GM18517 (cell line): ENCODE data around the gene TEDC1.

Experiments used
- ATAC-seq: cut with Tn5 transposase; IDR thresholded peaks from one replicate; pipeline ENCODE4 v1.9.1; 2021; ENCODE audit warnings: mild to moderate bottlenecking, moderate library complexity; ENCODE audit not compliant: unreplicated experiment

The TEDC1 gene, protein sequence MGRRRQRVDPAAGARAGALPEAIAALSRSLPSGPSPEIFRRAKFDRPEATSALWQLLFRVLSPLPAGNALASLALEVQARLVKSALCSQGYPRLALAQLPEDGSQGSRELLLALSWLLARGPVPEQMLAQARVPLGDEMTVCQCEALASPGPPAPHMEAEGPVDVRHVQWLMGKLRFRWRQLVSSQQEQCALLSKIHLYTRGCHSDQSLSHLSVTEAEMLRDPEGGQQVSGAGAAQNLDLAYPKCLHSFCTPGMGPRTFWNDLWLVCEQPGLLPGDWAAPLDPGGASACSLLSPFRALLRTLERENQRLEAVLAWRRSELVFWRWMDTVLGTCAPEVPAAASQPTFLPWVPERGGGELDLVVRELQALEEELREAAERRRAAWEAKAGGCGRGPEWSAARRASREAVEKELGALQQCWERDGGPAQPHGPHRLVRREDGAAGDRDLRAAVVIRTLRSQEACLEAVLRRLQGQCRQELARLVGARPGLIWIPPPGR

DNA sequence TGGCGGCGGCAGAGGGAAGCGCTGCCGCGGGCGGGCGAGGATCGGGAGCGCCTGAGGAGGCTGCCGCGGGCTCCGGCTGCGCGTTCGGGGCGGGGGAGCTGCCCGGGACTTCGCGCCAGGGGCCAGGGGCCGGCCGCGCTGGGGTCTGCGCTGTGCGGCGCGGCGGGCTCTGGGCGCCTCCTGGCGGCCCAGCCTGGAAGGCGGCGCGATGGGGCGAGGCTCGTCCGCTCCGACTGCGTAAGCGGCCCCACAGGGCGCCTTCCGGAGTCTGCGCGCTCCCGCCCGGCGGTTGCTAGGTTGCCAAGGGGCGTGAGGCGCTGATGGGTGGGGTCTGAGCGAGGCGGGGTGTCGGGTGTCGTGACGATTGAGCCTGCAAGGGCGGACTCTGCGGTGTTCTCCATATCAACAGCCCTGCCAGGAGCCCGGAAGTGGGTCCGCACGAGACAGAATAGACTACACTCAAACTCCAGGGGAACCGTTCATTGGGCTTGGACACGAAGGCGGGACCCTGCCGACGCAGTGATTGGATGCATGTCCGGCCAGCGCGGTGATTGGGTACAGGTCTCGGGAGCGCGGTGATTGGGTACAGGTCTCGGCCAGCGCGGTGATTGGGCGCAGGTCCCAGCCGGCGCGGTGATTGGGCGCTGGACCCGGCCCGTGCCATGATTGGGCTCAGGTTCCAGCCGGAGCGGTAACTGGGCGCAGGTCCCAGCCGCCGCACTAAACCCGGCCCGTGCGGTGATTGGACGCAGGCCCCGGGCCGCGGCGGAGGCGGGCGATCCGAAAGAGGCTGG is at the start of gene TEDC1:
TSS of gene TEDC1 (plus strand) at position 675 of the 794 bp plus-strand sequence. CDS start 130 bp downstream, outside the sequence.
- ATAC-seq: peak; percentile 77

DNA sequence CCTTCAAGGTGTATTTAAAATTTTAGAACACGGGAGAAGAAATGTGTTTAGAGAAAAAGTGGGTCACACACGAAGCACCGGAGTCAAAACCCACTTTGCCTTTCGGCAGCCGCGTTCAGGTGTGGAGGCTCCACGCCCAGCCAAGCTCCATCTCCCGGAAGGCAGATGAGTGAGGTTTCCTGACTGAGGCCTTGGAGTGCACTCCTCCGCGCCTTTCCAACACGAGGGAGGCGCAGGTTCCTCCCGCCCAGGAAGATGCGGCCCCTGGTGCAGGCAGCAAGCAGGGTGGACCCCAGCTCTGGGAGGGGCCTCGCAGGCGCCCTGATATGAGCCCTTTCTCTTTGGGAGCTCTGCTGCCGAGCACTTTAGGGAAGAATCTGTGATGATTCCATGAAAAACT is 48.9 kb upstream of the TEDC1 start:
- no peak for ATAC-seq

DNA sequence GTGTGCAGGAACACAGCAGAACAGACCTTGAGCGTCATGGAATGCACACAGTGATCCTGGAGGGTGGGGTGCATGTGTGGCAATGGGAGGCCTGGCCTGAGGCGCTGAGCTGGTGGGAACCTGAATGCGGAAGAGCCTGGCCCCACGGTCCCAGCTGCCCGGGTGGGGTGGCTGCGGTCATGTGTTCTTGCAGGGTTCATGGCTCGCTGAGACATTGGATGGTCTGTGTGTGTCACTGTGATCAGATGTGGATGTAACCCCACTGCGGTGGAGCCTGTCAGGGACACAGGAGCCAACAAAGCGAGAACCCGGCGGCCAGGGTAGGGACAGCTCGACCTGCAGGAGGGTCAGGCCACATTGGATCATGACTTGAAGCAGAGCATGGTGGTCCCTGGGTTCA is 48.2 kb upstream of the TEDC1 start:
- no peak for ATAC-seq

DNA sequence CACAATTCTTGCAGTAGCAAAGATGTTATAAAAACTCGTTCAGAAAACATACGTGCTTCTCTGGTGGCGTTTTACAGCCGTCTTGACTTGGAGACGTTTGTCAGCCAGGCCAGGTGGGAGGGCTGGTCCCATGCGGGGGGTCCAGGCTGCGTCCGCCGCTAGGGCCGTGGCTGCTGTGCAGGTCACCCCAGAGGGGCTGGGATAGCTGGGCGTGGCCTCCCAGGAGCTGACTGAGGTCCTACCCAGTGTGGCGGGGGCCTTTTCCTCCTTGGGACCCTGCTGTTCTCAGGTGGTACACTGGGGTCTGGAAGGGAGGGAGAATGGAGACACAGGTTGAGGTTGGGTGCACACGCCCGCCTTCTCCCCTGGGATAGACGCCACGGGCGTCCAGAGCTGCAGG is 46.2 kb upstream of the TEDC1 start:
- no peak for ATAC-seq

DNA sequence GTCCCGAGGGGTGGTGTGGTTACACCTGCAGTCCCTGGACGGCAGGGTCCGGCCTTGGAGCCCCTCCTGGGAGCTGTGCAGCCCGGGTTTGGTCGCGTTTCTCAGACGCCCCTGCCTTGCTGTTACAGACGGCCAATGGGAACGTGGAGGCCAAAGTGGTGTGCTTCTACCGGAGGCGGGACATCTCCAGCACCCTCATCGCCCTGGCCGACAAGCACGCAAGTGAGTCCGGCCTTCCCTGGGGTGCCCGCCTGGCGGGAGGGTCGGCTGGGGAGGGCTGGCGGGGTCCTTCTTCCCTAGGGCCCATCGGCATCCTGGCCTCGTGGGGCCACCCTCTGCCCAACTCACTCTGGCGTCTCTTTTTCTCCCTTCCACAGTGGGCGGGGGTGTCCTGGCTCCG is 45.8 kb upstream of the TEDC1 start:
- ATAC-seq: no peak

DNA sequence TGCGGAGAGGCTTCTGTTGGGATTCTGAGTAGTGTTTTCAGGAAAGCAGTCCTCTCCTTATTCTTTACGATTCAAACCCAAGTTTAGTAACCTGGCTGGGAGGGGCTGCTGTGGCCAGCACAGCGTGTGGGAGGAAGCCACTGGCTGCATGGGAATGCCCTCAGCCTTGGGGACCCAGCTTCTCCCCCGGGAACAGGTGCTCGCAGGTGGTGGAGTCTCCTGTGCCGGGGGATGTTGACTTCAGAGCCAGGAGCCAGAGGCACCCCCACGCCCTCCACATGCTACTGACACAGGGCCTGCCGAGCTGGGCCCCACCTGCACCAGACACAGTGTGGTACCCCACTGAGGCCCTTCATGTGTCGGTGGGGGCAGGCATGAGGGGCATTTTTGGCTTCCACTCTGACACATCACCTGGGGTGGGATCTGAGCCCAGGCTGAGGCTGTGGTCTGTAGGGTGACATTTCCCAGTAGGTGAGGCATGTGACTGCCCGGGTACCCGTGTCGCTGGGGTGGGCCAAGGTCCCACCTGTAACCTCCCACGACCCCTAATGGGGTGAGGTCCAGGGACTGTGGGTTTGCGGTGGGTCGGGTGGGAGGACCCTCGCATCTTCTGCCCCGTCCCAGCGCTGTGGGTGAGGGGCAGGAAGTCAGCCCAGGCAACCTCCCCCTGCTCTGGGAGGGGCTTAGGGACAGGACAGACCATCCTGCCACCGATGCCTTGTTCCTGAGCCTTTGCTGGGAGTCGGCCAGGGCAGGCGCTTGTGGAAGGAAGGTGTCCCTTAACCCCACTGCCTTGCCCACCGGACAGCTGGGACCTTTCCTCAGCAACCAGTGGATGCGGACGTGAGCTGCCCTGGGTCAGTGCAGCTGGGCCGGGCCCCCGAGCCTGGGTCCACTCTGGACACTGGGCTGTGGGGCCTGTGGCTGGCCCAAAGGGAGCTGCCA is 44.9 kb upstream of the TEDC1 start:
- no peak for ATAC-seq

DNA sequence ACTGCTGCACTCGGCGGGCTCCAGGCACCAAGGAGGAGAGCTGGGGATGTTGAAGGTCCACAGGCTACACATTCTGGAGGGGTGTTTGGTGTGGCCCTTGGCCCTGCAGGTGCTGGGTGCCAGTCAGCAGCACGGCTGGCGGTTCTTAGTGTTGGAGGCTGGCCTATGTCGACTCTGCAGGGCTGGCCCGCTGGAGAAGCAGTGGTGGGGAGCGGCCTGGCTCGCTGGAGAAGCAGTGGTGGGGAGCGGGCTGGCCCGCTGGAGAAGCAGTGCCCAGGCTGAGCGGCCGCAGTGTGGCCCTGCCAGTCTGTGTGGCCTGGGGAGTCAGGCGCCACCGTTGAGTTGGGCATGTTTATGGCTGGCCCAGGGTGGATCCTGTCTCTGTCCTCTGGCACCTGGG is 44.1 kb upstream of the TEDC1 start:
- no peak for ATAC-seq

DNA sequence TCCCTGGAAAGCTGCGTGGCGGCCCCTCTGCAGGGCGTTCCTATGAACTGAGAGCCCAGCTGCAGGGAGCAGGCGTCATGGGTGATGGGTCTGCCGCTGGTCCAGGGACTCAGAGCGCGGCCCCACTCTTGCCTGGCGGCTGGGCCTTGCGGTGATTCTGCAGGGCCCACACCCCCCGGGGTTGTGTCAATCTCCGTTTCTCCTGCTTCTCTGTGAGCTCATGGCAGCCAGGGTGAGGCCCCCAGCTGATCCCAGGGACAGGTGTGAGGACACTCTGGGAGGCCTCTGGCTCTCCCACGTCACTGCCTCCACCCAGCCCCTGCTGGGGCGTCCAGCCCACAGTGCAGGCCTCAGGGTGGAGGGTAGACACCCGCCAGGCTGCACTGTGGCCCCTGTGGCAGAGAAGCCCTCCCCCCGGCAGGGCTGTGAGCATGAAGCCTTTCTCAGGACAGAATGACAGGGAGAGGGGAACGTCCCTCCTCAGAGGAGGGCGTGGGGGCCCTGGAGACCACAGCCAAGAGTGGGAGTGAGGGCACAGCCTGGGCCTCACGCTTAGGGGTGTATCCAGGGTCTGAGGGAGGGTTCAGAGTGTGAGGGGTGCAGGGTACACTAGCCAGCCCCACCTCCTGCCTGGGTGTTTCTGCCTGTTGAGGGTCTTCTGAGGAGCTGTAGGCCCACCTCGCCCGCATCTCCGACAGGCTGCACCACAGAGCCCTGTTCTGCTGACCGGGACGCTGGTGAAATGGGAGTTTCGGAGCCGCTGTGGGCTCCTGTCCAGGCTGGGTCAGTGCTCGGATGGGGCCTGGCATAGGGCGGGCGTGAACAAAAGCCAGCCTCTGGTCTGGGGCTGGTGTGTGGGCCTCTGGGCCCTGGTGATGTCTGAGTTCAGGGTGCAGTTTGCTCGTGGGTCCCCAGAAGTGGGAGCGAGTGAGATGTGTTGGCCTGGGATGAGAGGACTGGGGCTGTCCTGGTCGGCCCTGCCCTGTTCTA is 43.1 kb upstream of the TEDC1 start:
- no peak for ATAC-seq

DNA sequence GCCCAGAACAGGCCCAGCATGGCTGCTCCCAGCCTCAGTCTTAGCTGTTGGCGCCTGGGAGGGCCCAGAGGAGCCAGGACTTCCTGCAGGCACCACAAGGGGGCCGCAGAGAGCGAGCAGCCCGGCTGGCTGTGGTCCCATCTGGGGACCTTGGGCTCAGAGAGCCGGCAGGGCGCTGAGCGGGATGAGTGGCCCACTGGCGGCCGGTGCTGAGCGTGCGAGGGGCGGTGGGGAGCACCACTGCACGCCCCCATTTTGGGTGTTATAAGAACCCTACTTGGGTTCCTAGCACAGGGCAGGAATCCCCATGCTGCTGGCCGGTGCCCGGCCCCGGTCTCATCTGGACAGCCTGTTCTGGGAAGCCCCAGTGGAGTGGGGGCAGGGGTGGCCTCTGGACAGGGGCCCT is 42.3 kb upstream of the TEDC1 start:
- ATAC-seq: no peak

DNA sequence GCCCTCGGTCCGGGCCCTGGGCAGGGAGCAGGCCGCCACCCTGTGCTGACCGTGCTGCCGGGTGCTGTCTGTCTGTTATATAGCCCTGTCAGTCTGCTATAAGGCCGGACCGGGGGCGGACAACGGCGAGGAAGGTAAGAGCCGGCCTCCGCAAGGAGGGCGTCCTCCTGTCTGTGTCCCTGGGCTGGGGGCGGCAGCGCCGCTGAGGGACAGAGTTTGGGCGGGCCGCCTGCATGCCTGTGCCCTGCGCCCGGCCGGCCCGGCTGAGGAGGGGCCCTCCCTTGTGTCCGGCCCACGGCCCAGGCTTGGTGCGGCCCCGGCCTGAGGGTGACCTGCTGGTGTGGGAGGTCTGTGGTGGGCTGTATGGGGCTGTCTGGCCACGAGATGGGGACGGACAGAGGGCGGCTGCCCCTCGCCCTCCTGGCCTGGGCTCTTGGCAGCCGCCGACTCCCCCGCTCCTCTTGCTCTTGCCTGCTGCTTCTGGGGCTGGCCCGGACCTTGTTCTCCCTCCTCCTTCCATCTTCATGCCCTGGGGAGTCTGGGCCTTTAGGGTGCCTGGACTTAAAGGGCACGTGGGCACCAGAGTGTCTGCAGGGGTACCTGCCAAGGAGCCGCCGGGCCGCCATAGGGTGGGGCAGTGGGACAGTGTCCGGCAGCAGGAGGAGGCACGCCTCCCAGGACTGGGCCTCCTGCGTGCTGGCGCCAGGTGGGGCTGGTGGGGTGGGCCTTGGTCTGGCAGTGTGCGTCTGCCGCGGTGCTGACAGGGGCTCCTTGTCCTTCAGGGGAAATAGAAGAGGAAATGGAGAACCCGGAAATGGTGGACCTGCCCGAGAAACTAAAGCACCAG is 41.5 kb upstream of the TEDC1 start:
- no peak for ATAC-seq

DNA sequence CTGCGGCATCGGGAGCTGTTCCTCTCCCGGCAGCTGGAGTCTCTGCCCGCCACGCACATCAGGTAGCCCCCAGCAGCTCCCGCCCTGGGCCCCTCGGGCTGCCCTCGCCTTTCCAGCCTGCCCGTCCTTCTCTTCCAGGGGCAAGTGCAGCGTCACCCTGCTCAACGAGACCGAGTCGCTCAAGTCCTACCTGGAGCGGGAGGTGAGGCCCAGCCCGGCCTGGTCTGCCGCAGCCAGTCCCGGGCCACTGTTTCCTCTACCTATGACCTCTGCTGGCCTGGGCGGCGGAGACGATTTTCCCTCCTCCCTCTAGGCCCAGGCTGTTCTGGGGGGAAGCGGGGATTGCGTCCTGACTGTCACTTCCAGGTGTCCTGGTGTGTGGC is 40.9 kb upstream of the TEDC1 start:
- no peak for ATAC-seq

DNA sequence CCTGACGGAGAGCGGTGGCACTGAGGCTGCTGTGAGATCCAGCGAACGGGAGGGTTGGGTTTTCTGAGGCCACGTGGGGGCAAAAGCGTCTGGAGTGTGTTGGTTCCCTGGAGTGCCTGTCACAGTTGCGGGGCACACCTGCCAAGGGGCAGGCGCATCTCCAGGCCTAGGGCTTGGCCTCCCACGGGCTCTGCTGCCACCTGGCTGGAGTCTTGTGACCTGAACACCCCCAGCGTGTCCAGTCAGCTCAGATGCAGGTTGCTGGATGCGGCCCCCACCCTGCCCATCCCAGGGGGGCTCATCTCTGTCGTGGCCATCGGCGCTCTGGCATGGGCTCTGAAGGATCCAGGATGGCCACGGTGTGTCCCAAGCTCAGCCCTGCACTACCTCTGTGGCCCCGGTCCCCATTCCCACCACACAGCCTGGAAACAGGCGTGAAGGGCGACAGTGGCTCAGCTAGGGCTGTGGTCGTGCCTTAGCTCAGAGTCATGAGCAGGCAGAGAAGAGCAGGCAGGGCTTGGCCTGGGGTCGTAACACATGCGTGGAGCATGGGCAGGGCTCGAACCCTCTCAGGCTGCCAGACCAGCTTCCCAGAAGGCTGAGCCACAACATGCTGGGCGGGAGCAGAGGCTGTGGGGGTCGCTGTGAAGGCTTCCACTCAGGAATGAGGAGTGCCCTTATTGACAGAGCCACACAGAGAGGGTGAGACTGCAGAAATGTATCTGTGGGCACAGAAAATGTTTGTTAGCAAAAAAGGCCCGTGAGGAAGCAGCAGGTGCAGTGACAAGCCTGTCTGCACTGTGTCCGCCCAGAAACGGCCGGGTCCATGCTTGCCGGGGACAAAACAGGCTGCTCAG is 40.0 kb upstream of the TEDC1 start:
- ATAC-seq: no peak

DNA sequence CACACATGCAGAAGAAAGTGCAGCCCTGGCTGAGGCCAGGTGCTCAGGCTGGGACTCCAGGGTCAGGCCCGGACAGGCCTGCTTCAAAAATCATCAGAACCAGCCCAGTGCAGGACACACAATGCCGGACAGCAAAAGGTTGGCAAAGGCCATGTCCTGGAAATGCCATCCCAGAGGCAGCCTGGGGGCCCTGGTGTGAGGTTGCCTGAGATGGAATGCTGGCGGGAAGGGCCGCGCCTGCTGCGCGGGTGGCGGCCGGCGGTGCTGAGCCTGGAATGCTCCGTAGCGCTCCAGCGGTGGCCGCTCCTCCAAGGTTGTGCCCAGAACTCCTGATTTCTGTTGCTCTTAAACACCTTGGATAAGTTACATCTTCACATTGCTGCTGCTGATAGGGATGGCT is 38.1 kb upstream of the TEDC1 start:
- ATAC-seq: no peak

DNA sequence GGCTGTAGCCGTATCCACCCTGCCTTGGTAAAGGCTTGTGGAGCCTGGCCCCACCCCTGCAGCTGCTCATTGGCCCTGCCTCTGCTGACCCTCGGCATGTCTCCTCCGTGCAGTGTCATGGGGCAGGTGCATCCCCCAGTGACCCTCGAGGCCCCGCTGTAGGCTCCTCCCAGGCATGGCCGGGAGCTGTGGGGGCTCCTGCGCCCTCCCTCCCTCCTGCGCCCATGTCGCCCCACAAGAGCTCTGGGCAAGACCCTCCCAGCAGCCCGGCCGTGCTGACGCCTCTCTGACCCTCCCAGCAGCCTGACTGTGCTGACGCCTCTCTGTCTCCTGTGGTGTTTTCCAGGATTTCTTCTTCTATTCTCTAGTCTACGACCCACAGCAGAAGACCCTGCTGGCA is 37.2 kb upstream of the TEDC1 start:
- ATAC-seq: no peak

DNA sequence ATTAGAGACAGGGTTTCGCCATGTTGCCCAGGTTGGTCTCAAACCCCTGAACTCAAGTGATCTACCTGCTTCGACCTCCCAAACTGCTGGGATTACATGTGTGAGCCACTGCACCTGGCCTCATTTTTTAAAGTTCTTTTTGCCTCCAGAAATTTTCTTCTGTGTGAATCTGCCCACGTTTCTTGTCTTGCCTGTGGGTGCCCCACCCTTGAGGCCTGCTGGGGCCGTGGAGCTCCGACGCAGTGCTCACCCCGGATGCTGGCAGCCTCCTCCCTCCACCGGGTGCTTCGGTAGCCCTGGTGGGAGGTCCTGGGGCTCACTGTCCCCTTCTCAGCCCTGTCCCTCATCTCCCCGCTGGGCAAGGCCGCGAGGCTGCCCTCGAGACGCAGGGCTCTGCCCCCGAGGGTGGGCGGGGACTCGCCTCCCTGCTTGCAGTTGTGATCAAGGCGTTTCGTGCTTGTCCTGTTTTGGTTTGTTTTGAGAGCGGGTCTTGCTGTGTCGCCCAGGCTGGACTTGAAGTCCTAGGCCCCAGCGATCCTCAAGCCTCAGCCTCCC is 35.9 kb upstream of the TEDC1 start:
- no peak for ATAC-seq

DNA sequence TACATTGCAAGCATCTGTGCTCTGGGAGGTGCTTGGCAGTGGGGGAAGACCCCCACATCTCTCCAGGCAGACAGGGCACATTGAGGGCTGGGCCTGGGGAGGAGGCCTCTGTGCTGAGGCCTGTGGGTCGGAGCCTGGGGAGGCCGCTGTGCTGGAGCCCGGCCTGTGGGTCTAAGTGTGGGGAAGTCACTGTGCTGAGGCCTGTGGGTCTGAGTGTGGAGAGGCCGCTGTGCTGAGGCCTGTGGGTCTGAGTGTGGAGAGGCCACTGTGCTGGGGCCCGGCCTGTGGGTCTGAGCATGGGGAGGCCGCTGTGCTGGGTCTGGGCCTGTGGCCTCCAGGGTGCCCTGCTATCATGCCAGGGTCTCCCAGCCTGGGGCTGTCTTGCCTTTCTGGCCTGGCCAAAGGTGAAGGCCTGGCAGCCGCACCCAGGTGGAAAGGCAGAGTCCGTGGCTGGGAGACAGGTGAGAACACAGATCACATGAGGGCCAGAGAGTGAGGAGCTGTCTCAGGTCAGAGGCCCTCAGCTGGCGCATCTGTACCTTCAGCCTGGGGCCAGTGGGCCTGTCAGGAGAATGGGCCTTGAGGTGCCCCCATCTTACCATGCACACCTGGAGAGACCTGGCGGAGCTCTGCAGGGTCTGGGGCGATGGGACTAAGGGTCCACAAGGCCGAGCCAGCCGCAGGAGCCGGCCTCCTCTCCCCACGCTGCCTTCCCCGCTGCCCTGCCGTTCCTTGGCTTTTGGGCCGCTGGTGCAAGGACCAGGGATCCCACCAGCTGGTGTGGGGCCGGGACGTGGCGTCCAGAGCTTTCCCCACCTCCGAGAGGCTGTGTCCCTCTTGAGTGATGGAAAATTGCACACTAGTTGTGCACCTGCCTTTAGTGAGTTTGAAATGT is 35.0 kb upstream of the TEDC1 start:
- ATAC-seq: no peak
